ENCODE measurements around the gene SEMA5B.

GRCh38 chr3:122875547-122876127 lies 151.9 kb downstream of the SEMA5B start:
- TF ChIP-seq CTCF (IDR thresholded peaks at IDR 0.05; ENCODE audit: insufficient read depth, low read depth, low read length), result no peak
- TF ChIP-seq EZH2 (IDR thresholded peaks at IDR 0.05; ENCODE audit: insufficient read depth, low read length), result no peak
